Adrenal gland (tissue), 5 donors: ENCODE measurements around the gene TEX14.

Experiments used
- CTCF ChIP-seq, 6 experiments: fragments of 450-650 bp in 4 of 6; fragments of 200-600 bp in 2 of 6; sonication (generic) in 1 of 6; IDR thresholded peaks; 1 replicate in 5 of 6; 2 replicates in 1 of 6; pipeline versions ENCODE4 v1.5.1 to v1.8.0; 2016 to 2021; ENCODE audit warnings: antibody characterized with exemption in 6 of 6, mild to moderate bottlenecking in 2 of 6, moderate library complexity in 1 of 6
- POLR2A ChIP-seq, 2 donors: fragments of 450-650 bp; IDR thresholded peaks; one replicate each; pipeline ENCODE4 v1.6.1; 2017; ENCODE audit warnings: antibody characterized with exemption in 2 of 2, mild to moderate bottlenecking in 2 of 2, moderate library complexity in 1 of 2
- donor health status: DM: no; HTN: no; CAD: no.

DNA sequence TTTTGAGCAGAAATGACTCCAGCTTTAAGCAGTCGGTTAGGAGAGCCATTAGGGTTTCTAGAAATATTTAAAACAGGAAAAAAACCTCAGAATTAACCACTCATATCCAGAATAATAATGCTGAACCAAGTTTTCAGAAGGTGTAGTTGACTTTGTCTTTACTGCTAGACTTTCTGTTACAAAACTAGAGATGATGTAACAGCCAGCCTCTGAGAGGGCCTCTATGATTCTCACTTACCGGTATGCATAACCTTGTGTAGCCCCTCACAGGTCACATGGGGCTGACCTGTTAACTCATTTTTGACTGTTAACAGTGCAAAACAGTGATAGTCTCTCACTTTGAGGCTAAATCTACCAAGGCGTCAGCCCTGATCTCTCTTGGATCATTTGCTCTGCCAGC, 74.3 kb downstream of the TEX14 start:
- no peak for TF ChIP-seq CTCF (IDR thresholded peaks at IDR 0.05)
- no peak for TF ChIP-seq POLR2A (IDR thresholded peaks at IDR 0.05)
